GM12865 (cell line): Measurements from ENCODE around the gene TCP11.

ENCODE experiments used
- DNase-seq: peaks from one replicate; pipeline ENCODE4 v3.0.0; 2010; ENCODE audit warnings: low read depth
- H3K4me3 ChIP-seq: 2 replicates; pipeline ENCODE4 v1.5.1; 2011; ENCODE audit warnings: mild to moderate bottlenecking, low read depth, low read length, control low read depth
- TF ChIP-seq, protein P1 (sequence below): IDR thresholded peaks from 2 replicates; pipeline ENCODE4 v1.5.1; 2011; ENCODE audit warnings: low read length, control low read depth, low read depth, inconsistent platforms; ENCODE audit not compliant: insufficient read depth; ENCODE audit errors: missing control alignments

The TCP11 gene

DNA sequence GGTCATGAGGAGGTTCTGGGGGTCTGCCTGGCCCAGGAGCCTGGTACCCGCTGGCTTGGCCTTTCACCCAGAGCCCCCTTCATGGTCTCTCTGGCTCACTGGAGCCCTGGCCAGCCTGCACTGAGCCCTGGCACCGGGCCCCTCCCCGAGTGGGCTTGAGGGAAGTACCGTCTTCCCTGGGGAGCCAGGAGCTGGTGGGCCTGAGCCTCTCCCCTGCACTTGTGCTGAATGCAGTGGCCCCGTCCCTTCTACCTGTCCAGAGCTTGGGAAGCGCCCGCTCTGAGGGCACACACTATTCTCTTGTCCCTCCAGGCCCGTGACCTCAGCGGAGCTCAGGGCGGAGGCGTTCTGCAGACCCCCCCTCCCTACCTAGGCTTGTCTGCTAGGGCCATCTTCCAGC lies 62.2 kb downstream of the TCP11 start:
- TF ChIP-seq, protein P1, sequence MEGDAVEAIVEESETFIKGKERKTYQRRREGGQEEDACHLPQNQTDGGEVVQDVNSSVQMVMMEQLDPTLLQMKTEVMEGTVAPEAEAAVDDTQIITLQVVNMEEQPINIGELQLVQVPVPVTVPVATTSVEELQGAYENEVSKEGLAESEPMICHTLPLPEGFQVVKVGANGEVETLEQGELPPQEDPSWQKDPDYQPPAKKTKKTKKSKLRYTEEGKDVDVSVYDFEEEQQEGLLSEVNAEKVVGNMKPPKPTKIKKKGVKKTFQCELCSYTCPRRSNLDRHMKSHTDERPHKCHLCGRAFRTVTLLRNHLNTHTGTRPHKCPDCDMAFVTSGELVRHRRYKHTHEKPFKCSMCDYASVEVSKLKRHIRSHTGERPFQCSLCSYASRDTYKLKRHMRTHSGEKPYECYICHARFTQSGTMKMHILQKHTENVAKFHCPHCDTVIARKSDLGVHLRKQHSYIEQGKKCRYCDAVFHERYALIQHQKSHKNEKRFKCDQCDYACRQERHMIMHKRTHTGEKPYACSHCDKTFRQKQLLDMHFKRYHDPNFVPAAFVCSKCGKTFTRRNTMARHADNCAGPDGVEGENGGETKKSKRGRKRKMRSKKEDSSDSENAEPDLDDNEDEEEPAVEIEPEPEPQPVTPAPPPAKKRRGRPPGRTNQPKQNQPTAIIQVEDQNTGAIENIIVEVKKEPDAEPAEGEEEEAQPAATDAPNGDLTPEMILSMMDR, result no peak
- DNase-seq, result no peak
- H3K4me3 ChIP-seq, result no peak overlapping the region

DNA sequence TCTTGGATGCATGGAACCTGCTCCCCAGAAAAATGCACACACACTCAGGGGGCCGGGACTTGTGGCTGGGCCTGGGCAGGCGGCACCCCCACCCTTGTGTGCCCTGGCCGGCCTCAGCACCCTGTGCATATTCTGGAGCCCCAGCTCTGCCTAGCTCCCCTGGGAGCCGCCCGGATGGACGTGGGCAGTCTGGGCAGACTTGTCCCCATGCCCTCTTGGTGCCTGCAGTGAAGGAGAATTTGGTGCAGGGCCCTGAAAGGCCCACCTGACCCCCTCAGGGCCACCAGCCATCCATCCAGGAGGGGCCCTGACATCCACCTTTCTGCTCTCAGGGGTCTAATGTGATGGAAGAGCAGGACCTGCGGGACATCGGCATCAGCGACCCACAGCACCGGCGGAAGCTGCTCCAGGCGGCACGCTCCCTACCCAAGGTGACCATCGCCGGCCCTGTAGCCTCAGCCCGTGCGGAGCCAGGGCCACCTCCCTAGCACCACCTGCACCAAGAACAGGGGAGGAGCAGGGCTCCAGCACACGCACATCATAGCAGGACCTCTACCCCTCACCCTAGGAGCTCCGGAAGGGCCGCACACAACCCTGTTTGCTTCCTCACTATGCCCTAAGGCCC lies 62.8 kb downstream of the TCP11 start:
- TF ChIP-seq, protein P1, result no peak

DNA sequence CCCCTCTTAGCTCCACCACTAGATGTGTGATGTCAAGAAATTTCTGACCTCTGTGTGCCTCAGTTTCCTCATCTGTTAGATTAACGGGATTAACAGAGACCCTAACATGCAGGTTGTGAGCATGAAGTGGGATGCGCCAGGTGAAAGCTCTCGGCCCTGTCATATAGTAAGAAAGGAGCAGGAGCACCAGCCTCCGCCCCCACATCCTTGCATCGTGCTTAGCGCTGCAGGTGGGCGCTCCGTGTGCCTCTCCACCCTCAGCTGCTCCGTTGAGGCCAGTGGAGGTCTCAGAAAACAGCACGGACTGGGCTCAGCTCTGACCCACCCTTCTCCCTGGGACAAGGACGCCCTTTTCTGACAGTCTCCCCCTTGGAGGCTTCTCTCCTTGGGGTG lies 63.4 kb downstream of the TCP11 start:
- H3K4me3 ChIP-seq, result no peak overlapping the region
- no peak for DNase-seq
- TF ChIP-seq, protein P1, result no peak

More for the DNA sequence above, 62.8 kb downstream of the TCP11 start:
- H3K4me3 ChIP-seq, result no peak overlapping the region
- no peak for DNase-seq

DNA sequence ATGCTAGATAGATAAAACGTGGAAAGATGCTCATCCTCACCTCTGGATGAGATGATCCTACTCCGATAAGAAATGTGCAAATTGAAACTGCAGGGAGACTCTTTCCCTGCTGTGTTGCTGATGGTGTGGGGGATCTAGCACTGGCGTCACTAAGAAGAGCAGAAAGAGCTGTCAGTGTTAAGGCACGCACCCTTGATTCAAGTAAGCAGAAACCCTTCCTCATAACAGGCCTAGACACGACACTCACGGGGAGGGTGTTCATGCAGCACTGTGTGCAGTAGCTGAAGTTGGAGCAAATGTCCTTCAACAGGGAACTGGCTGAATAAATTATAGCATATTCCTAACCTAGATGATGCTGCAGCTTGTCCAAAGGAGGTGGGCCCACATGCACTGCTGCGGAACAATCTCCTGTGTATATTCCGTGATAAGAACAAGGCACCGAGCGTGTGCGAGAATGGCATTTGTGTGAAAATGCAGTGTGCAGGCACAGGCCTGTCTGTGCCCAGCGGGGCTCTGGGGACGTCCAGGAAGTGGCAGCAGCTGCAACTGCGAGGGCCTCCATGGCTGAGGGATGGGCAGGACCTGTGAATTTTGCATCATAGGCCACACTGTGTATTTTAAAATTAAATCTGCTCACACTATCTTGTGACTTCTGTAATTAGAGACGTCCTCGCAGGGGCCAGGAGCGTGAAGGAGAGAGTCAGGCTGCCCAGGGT lies 64.0 kb downstream of the TCP11 start:
- no peak for DNase-seq
- no peak overlapping the region for H3K4me3 ChIP-seq
- TF ChIP-seq, protein P1, result no peak

DNA sequence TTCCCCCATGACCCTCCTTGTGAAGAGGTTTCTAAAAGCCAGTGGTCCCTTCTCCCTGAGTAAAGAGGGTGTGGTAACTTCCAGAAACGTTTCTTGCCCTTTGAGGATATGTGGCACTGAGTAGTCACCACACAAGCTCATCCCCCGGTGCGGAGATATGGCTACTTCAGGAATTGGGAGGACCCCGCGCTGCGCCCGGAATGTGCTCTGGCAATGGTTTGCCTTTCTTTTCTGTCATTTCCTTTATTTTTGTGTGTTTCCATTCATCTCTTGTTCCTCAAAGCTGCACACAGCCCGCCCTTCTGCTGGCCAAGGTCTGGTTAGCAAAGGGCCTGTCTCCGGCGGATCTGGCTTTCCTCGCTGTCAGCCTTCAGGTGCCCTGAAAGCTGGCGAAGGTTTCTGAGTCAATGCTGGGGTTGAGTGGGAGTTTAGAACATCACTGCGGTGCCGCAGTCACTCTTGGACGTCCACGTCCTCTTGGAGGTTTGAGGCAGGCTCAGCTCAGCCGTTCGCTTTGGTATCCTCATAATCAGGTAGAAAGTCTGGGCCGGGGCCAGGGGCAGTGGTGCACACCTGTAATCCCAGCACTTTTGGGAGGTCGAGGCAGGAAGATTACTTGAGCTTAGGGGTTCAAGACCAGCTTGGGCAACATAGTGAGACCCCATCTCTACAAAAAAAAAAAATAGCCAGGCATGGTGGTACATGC lies 67.2 kb downstream of the TCP11 start:
- TF ChIP-seq, protein P1, result no peak
- no peak overlapping the region for H3K4me3 ChIP-seq
- DNase-seq, result no peak

DNA sequence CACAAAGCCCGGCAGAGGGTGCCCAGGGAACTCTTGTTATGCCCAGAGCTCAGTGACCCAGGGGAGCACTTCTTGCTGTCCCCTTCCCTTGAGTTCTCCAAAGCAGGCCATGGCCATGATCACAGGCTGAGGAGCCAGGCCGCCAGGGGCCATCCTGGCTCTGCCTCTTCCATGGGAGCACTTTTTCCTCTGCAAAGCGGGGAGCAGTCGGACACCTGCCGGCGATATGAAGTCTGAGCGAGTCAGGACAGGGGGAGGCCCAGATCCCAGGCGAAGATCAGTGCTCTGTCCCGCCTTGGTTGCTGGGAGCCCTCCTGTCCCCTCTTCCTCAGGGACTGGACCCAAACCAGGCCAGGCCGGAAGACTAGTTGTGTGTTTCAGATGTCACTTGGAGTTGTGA lies 67.9 kb downstream of the TCP11 start:
- H3K4me3 ChIP-seq, result no peak overlapping the region
- TF ChIP-seq, protein P1, result no peak
- DNase-seq, result no peak

DNA sequence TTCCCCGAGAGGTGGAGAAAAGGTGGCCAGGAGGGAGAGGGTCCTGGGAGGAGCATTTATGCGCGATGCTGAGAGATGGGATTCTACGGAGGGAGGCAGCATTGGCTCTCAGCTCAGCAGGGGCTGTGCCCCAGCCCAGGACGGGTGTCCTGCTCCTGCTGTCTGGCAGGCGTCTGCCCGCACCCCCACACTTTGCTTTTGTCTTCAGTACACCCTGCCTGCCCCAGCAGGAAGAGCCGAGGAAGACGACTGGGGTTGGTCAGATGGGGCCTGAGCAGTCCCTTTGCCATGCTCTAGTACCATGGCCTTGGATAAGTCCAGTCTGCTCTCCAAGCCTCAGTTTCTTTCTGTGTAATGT lies 68.5 kb downstream of the TCP11 start:
- TF ChIP-seq, protein P1, result no peak
- no peak overlapping the region for H3K4me3 ChIP-seq
- no peak for DNase-seq
